ENCODE measurements around the gene STMN3.

DNA sequence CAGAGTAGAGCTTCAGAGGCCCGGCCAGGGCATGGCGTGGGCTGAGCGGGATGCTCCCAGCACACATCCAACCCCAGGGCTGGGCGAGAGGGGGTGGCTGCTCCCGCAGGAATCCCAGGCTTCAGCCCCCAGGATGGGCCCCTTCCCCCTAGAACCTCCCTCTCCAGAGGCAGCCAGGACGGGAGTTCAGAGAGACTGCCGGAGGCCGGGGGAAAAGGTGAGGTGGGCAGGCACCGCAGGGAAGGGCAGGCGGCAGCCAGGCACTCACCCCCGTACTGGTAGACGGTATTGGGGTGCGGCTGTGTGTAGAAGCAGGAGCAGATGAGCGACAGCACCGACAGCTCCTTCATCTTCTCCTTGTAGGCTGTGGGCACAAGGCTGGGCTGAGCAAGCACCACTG, 9.3 kb downstream of the STMN3 start:
- TF ChIP-seq POLR2AphosphoS5 (IDR thresholded peaks at IDR 0.05; ENCODE audit: low read depth, low read length) (no peak), CBX3 (IDR thresholded peaks at IDR 0.05; ENCODE audit: low read depth) (no peak), CTCF (IDR thresholded peaks at IDR 0.05 in 2 of 3, conservative IDR thresholded peaks at IDR 0.05 in 1 of 3; ENCODE audit: borderline replicate concordance in 1 of 3, insufficient read depth in 1 of 3, low read depth in 2 of 3, low read length in 2 of 3) (no peak), RAD21 (IDR thresholded peaks at IDR 0.05; ENCODE audit: low read depth) (no peak)
